HG03571 (cell line): ENCODE results near the gene UNK.
A peak's percentile ranks its signal among the peaks of the same experiment; 100 is the strongest.
"Not testable (repeated sequence)": the region's sequence is repeated elsewhere in the genome, so short reads cannot be mapped to it uniquely, and the experiment has no call there.

Source experiments
- ATAC-seq: cut with Tn5 transposase; IDR thresholded peaks from one replicate; pipeline ENCODE4 v1.9.1; 2021; ENCODE audit not compliant: unreplicated experiment

The UNK gene

DNA sequence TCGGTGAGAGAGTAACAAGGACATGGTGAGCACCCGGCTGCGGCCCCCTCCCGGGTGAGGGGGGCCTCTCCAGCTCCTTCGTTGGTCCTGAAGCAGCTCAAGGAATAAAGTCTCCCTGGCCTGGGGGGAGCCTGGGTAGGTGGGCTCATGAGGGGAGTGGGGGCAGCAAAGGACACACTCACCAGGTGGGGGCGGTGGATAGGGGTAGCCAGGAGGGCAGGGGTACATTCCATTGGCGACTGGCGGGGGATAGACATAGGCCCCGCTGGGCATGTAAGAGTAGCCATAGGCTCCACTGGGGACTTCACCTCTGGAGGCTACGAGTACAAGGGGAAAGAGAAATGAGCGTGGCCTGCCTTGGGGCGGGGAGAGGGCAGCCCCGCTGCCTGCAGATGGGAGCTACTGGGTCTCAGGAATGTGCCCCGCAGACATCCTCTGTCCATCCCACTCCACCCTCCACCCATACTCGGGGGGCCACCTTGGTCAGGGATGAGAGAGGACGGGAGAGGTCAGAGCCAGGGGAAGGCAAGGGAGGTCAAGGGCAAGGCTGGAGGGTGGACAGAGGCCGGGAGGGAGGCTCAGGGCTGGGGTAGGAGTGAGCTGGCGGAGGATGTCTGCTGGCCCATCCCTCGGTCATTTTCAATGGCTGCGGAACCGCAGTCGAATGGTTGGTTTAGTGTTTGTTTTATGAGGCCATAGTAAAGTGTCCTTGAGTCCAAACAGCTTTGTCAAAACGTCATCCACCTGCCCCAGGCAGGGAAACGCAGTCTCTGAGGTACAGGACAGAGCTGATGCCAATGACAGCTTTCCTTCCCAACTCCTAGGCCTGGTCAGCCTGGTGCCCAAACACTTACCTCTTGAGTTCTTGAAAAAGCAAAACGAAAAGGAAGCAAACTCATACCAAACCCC is 63.3 kb downstream of the UNK start:
- ATAC-seq: no peak

DNA sequence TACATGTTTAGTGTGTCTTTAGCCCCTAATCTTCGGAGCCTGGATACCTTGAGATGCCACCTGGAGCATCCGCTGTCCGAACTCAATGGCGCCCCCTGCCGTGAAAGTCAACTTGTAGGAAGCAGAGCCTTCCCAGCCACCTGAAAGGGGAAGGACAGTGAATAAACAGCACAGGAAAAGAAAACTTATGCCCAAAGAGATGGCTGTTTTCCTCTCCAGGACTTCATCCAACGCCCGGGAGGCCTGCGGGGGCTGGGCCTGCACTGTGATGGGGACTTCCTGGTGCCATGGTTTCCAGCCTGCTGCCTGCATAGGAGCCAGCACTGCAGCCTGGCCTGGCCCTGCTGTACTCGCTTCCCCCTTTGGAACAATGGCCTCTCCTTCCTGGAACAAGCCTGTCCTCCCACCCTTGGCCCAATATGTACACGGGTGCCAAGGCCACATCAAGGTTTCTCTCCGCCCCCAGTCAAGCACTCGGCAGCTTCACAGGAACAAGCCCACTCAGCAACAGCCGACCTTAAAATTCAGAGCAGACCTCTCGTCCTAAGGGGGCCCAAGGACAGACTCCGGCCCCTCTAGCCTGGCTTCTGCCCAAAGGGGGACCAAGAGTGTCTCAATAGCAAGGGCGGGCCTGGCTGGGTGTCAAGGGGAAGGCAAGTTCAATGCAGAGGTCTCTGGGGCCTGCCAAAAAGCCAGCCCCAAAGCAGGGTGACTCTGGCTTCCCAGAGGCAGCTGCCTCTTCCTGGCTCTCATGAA is 64.1 kb downstream of the UNK start:
- no peak for ATAC-seq

DNA sequence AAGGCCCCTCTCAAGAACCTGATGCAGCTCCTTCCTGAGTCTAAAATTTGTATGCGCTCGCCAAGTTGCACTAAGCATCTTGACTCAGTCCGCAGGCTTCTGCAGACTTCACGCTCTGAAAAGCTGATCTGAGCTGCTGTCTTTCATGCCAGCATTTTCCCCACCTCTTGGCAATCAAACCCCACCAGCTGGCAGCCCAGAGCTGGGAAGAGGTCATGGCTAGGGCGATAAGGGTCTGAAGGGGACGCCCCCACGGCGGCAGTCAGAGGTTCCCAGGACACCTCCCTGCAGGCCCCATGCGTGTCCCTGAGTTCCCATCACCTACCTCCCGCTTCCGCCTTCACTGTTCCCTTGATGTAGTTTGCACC is 64.7 kb downstream of the UNK start:
- no peak for ATAC-seq

DNA sequence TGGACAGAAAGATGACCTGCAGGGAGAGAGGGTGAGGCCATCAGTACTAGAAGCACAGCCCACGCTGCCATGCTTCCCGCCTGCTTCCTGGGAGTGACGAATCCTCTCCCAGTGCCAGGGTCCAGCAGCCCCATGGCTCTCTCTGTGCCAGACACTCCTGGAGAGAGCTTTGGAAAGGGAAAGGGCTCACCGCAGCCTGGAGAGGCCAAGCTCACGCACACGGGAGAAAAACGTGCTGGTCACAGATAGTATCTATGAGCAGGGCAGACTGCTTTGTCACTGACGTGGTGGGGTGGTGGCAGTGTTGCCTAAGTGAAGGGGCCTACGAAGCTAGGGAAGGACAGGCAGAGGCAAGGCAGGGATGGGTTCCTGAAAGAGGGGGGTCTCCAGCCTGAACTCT is 65.1 kb downstream of the UNK start:
- ATAC-seq: no peak

DNA sequence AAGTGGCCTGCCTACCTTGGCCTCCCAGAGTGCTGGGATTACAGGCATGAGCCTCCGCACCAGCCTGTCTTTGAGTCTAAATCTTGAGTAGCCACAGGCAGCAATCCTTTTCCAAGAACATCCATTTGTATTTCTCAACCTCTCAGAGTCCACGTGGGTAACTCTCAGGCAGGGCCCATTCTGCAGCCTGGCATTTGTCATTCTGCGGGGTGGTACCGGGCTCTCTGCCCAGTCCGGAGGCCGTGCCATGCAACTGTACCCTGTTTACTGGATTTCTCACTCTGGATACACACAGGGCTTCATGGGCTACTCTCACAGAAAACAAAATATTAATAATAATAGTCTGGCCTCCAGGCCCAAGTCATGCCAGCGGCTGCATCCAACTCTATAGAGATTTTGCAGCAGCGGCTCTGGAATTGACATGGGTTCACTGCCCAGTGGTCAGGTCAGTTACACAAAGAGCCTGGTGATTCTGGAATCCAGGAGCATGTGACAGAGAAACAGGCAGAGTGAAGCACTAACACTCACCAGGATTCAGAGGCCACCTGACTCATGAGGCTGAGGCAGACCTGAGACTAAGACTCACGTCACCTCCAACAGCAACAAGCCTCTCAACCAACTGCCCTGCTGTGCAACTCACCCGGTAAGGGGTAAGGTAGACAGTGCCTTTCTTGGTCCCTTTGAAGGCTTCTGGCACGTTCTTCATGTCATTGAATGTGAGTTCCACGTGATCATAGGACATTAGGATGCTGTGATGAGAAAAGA is 66.5 kb downstream of the UNK start:
- ATAC-seq: no peak

DNA sequence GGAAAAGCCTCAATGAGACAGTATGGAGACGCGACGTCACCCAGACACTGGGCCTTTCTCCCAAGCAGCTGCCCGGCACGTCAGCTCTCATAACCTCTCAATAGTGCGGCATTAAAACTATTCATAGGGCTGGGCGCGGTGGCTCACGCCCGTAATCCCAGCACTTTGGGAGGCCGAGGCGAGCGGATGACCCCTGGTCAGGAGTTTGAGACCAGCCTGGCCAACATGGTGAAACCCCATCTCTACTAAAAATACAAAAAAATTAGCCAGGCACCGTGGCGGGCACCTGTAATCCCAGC is 67.0 kb downstream of the UNK start:
- not testable (repeated sequence) for ATAC-seq

DNA sequence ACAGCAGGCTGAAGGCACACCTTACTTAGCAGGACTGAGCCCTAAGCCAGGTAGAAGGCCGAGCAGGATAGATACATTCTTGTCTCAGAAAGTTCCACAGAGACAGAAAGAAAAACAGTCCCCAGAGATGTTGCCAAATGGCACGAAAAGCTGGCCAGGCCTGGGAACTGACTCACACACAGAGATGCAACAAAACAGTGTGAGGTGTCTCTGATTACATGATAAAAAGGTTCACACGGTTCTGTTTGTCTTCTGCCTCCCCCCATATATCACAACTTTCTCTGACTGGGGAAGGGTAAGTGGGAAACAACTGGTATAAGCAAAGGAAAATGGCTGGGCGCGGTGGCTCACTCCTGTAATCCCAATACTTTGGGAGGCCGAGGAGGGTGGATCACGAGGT is 68.8 kb downstream of the UNK start:
- ATAC-seq: no peak

DNA sequence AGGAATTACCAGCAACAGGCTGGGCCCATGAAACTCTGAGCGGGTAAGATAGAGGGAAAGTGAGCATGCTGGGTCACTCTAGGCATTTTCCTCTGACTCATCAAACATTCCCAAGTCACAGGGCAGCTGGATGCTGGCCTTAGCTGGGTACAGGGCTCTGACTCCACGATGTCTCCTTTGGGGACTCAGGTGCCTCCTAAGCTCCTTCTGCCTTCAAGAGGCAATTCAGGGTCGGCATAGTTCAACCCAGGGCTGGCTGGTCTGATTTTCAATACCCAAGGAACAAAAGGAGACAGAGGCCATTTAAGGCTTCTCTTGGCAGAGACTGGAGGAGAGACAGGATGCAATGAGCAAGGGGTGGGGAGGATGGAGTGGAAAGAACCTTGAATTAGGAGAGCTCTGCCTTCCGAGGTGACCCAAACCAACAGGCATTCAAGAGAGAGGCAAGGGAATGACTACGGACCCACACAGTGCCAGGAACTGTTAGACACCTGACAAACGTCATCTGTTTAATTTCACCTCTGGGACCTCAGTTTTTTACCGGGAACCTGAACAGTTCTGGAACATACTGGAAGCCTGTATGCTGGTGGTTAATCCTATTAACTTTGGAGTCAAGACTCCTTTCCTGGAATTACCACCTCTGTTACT is 69.6 kb downstream of the UNK start:
- ATAC-seq: no peak

DNA sequence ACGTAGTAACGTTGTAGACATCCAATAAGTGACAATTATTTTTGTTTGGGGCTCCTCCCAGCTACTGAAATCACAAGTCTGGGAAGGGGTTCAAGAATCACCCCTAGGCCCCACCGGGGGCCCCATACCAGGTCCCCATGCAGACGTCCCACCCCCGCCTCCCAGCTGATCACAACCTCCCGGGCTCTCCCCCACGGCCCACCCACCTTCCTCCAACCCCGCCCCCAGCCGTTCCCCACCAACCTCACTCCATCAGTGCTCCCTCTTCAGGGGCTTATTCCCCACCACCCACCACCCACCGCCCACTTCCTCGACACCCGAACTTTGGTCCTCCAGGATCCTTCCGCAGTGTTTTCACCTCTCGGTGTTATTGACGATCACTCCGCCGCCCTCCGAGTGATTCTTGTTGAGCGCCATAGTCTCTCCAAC is 70.3 kb downstream of the UNK start:
- ATAC-seq: peak; percentile 0

DNA sequence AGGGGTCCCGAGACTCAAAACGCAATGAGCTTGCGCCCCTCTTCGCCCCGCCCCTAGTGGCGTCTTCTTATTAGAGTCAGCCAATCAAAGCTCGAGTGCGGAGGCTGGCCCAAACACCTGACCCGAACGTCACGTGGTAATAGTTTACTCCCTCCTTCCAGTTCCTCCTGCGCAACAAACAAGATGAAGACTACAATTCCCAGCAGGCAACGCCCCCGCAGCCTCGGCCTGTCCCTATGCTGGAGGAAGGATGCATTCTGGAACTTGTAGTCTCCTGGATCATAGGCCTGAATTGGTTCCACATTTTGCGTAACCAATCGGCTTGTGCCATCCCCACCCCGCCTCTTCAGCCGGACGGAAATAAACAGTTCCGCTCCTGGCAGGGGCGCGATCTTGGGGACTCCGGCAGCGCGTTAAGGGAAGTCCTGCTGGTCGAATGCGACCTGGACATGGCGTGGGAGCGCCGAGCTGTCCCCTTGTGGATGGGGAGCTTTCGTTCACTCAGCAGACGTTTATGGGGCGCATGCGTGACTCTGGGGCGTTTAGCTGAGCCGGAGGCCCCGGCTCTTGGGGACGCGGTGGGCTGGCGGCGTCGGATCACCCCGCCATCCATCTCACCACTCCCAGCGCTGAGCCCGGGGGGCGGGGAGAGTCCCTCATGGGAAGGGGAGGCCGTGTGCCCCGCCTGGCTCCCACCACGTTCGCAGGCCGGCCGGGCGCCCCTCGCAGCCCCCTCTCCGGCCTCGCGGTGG is 70.9 kb downstream of the UNK start, which contains the start of gene WBP2:
WBP2 (minus strand) TSS at position 26 of the 752 bp plus-strand sequence. CDS start 38 bp downstream, outside the sequence.
- ATAC-seq: peak; percentile 74

DNA sequence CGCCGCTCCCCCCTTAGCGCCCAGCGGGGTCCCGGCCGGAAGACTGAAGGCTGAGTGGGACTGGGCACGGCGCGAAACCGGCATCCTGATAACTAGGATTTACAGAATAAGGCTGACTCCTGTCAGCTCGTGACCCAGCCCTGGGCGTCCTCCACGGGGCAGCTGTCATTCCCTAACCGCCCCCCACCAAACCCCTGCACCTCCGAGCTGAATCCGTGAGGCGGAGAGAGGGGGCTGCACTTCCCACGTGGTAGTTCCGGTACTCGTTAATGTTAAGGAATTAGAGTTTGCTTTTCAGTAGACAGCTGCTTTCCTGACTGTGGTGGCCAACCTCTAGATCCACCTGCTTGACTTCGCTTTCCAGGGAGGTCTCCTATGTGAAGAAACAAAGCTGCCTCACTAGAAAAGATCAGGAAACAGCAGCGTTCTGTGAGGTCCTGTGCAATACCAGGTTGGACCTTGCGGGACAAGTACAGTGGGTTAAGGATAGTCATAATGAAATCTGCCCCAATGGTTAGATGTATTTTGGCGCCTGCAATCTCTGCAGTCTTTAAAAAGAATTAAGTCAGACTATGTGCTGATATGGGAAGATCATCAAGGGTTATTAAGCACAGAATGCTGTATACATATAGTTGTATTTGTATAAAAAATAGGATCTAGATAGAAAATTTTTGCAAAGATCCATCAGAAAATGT is 71.6 kb downstream of the UNK start:
- no peak for ATAC-seq

DNA sequence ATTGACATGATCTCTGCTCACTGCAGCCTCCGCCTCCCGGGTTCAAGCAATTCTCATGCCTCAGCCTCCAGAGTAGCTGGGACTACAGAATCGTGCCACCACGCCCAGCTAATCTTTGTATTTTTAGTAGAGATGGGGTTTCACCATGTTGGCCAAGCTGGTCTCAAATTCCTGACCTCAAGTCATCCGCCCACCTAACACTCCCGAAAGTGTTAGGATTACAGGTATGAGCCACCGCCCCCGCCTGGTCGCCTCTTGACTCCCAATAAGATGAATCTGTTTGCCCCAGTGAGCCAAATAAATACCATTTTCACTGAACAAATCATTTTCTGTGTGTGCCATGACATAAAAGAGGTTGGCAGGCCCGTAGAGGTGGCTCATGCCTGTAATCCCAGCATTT is 74.8 kb downstream of the UNK start:
- not testable (repeated sequence) for ATAC-seq

DNA sequence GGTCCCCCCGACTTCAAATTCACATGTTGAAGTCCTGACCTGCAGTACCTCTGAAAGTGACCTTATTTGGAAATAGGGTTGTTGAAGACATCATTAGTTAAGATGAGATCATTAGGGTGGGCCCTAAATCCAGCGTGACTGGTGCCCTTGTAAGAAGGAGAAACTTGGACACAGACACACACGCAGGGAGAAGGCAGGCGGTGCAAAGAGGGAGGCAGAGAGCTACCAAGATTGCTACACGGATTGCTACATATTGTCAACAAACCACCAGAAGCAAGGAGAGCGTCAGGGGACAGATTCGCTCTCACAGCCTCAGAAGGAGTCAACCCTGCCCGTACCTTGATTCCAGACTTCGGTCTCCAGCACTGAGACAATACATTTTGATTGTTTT is 77.3 kb downstream of the UNK start:
- ATAC-seq: no peak

DNA sequence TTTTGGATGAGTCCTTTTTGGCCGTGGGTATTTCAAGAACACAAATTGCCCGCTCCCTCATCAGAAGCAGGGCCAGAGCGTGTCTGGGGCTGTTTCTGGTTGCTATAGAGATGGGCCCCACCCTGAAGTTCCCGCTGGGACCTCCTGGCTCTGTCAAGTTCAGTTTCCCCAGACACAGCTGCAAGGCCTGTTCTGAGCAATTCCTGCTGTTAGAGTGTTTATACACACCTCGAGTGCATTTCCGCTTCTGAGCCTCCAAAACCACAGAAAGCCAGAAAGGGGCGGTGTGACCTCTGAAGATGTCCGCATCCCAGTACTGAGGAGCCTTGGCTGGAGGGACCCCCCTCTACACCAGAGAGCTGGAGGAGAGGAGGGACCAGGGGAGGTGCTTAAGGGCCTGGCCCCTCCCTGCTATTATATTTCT is 79.9 kb downstream of the UNK start:
- peak; percentile 81 for ATAC-seq

DNA sequence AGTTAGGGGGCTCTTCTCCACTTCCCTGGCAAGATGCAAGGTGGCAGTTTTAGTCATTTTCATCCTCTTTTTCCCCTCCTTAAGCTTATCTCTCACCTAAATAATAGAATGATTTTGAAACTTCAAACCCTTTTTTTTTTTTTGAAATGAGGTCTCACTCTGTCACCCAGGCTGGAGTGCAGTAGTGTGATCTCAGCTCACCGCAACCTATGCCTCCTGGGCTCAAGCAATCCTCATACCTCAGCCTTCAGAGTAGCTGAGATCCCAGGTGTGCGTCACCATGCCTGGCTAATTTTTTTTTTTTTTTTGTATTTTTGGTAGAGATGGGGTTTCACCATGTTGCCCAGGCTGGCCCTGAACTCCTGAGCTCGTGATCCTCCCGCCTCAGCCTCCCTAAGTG is 80.3 kb downstream of the UNK start:
- not testable (repeated sequence) for ATAC-seq

DNA sequence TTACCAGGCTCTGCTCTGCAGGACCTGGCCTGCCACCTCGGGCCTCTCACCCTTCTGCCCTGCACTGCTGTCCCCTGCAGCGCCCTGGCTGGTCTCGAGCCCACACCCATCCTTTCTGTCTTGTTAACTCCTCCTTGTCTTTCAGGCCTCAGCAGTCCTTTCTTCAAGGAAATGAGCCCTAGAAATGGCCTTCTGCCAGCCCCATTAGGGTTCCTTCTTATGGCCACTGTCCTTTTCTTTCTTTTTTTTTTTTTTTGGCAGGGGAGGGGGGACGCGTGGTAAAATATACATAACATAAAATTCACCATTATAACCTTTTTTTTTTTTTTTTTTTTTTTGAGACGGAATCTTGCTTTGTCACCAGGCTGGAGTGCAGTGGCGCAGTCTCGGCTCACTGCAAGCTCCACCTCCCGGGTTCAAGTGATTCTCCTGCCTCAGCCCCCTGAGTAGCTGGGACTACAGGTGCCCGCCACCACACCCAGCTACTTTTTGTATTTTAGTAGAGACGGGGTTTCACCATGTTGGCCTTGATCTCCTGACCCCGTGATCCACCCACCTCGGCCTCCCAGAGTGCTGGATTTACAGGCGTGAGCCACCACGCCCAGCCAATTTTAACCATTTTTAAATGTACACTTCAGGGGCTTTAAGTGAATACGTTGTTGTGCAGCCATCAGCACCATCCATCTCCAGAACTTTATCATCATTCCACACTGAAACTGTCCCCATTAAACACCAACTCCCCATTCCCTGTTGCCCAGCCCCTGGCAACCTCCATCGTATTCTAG is 81.0 kb downstream of the UNK start:
- not testable (repeated sequence) for ATAC-seq

DNA sequence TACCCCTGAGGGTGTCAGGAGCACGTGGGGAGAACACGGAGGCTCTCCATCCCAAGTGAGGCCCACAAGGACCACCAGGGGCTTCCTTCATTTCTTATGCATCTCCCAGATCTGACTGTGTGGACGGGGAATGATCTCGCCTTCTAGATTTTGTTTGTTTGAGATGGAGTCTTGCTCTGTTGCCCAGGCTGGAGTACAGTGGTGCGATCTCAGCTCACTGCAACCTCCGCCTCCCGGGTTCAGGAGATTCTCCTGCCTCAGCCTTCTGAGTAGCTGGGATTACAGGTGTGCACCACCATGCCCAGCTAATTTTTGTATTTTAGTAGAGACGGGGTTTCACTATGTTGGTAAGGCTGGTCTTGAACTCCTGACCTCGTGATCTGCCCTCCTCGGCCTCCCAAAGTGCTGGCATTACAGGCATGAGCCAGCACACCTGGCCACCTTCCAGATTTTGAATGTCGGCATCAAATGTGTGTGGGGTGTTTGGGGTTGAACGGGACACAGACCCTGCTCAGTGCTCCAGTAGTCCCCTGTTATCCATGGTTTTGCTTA is 84.2 kb downstream of the UNK start:
- ATAC-seq: not testable (repeated sequence)

DNA sequence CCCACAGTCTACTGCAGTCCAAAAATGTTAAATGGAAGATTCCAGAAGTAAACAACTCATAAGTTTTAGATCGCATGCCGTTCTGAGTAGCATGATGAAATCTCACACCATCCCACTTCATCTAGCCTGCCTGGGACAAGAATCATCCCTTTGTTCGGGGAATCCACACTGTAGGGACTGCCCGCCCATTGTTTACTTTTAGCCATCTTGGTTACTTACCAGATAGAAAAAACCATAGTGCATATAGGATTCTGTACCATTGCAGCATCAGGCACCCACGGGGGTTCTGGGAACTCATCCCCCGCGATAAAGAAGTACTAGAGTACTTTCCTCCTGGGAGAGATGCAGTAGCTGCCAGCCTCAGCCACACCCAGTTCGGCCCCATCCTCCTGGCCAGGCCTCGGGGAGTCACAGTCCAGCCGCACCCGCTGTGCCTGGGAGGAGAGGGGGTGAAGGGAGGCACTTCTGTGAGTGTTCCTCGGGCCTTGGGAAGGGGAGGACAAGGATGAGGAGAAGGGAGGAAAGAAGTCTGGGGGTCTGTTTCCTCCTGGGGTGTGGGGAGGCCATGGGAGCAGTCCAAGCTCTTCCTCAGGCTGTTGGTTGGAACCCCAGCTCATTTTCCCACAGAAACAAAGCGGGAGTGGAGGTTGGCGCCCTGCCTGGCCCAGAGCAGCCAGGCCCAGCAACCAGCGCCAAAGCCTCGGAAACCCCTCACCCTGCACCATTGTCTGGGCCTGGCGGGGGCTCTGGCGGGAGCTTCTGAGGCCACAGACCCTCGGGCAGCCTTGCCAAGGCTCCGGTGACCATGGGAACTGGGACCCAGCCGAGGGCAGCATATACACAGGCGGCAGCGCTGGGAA is 84.9 kb downstream of the UNK start:
- ATAC-seq: no peak
